ENCODE results near the gene LRMDA.

- no peak for TF ChIP-seq CTCF (IDR thresholded peaks at IDR 0.05)
- no peak for TF ChIP-seq POLR2A (IDR thresholded peaks at IDR 0.05)
These were observed 879.2 kb downstream of the LRMDA start for GRCh38 chr10:76310588-76311080.
